GM19438 (cell line): ENCODE measurements around the gene GMCL2.
"Not testable (repeated sequence)": the region's sequence is repeated elsewhere in the genome, so short reads cannot be mapped to it uniquely, and the experiment has no call there.

Experiments used
- ATAC-seq: cut with Tn5 transposase; IDR thresholded peaks from one replicate; pipeline ENCODE4 v1.9.1; 2021; ENCODE audit warnings: low read depth; ENCODE audit not compliant: unreplicated experiment

GMCL2 gene, protein sequence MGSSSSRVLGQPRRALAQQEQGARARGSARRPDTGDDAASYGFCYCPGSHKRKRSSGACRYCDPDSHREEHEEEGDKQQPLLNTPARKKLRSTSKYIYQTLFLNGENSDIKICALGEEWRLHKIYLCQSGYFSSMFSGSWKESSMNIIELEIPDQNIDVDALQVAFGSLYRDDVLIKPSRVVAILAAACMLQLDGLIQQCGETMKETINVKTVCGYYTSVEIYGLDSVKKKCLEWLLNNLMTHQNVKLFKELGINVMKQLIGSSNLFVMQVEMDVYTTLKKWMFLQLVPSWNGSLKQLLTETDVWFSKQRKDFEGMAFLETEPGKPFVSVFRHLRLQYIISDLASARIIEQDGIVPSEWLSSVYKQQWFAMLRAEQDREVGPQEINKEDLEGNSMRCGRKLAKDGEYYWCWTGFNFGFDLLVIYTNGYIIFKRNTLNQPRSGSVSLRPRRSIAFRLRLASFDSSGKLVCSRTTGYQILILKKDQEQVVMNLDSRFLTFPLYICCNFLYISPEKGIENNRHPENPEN

DNA sequence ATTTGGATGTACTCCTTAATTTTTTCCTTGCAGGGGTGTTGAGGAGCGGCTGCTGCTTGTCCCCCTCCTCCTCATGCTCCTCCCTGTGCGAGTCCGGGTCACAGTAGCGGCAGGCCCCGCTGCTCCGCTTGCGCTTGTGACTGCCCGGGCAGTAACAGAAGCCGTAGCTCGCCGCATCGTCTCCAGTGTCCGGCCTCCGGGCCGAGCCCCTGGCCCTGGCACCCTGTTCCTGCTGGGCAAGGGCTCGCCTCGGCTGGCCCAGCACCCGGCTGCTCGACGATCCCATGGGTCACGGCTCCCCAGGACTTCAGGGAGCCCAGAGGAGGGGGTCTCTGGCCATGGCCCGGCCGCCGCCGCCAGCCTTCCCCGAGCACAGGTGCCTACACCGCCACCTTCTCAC lies at the start of gene GMCL2:
TSS of gene GMCL2 (minus strand) at position 358 of the 400 bp plus-strand sequence. CDS start at position 286, 72 bp downstream.
- ATAC-seq, result no peak

DNA sequence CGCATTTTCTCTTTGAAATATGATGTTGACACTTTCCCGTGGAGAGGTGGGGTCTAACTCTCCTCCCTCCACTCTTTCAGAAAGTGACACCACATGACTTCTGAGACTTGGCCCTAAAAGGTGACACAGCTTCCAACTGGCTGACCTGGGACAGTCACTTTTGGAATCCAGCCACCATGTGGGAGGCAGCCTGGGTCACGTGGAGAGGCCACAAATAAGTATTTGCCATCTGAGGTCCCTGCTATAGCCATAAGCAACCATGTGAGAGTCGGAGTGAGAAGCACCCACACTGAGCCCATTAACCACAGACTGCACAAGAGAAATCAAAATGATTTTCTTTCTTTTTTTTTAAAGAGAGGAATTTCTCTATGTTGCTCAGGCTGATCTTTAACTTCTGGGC lies 49.5 kb upstream of the GMCL2 start:
- no peak for ATAC-seq

DNA sequence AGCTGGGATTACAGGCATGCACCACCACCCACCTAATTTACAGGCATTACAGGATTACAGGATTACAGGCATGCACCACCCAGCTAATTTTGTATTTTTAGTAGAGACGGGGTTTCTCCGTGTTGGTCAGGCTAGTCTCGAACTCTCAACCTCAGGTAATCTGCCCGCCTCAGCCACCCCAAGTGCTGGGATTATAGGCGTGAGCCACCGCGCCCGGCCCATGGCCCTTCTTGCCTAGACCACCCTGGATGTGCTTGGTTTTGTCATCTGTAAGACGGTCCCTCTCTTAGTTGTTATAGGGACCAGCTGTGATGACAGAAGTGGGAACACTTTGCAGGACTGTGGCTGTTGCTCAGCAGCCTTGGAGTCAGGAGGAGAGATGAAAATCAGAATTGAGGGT lies 49.0 kb upstream of the GMCL2 start:
- no peak for ATAC-seq

DNA sequence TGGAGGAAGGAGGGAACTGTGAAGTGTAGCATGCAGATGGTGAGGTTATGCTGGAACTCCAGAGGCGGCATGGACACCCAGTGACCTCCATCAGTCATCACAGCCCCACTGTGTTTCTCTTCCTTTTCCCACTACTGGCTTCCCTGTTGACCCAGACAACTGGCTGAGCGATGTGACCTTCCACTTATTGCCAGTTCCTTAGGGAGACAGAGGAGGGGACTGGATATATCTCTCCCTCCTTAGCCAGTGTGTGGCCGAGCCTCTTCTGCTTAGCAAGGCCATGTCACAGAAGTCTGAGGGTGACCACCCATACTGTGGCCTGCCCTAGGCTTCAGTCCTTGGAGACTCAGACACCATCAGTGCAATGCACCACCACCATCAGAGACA lies 48.4 kb upstream of the GMCL2 start:
- ATAC-seq, result no peak

DNA sequence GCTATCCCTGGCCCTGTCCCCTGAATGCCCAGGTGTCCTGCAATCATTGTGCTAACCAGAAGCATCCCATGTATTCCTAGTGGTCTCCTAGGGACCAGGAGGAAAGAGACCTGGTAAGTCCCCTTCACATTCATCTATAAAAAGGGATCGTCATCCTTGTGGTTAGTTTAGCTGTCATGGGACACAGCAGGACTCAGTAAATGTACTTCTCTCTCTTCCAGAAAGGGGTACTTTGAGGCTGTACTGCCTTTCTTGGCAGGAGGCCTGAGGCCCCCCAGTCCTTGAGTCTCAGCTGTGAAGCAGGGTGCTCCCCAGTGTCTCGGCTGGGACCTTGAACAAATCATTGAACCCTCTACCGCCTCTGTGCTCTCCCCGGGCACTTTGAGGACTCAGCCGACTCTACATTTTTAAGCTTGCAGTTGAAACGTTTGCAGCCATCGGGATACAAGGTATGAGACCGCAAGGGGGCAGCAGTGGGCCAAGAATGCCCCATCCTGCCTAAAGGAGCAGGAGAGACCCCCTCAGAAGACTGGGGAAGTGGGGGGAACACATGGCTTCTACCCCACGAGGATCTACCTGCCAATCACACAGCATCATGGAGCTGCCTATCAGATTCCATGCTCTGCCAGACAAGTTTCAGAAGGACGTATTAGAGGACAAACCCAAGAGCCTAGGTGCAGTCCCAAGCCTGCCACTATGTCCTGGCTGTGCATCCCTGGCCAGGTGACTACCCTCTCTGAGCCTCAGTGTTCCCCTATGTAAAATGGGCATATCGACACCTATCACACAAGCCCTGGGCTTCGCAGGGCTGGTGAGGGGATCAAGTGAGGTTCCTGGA lies 47.8 kb upstream of the GMCL2 start:
- no peak for ATAC-seq

DNA sequence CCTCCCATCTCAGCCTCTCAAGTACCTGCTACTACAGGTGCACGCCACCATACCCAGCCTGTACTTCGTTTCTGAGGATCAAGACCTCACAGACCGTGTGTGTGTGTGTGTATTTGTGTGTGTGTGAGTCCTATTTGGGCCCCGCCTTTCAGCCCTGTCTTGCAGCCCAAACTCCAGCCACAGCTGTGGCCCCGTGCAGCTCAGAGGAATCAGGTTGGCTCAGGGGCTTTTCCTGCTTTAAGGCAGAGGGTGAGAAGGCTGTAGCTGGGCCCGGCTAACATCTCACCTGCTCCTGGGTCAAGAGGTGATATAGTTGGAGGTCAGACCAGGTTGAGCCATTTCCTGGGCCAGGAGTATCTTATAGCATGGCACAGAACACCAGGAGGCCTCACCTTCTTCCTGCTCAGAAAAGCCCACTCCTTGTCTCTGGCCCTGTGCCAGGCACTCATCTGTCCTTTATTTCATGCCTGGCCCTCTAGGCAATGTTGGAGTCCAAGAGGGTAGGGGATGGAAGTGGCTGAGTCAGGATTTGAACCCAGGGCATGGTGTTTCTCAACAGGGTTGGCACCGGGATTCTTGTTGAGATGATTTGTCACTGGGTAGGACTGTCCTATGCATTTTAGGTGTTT lies 47.1 kb upstream of the GMCL2 start:
- ATAC-seq, result no peak

DNA sequence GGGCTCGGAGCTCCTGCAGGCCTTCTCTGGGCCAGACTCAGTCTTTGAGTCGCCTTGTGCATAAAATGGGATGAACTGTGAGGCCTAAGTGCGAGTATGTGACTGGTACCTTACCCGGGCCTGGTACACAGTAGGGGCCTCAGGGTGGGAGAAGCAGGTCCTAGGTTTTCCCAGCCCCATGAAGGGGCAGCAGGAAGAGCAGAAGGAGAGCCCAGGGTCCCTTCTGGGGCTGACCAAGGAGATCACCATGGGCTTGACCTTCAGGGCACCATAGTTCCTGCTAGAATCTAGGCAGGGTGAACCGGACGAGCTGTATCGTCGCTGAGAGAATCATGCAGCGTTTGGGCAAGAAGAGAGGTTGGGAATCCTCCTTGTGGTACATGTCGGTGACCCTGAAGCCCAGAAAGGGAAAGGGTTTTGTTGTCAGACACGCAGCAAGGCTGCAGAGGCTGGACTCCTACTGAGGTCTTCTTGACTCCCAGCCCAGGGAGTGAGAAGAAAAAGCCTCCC lies 45.8 kb upstream of the GMCL2 start:
- ATAC-seq, result peak; percentile 26

DNA sequence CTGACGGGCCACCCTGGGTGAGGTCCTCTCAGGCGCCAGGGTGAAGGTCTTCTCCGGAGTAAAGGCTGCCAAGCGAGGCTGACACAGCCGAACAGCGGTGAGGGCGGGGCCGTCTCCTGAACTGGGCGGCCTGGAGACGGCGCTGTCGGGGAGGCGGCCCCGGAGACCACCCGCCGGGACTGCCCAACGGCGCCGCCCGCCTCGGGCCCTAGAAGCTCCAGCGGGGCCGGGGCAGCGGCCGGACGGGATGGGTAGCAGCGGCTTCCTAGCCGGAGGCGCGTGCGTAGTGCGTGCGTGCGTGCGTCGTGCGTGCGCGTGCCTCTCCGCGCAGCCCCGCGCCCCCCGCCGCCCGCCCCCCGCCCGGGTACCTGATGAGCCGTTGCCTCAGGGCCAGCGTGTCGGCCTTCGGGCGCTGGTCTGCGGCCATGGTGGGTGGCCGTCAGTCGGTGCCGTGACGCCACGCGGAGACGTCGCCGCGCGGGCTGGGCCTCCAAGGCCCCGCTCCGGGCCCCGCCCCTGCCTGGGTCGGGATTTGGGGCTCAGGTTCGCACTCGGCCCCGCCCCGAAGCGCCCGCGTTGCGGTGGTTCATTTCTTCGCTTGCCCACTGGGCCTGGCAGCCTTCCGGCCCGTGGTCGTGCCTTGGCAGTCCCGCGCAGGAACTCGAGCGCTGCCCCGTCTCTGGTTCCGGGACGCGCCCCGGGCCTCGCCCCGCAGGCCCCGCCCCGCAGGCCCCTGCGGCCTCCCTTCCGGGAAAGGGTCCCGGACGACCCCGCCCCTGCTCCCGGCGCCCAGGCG lies 45.2 kb upstream of the GMCL2 start, which contains the start of gene PHYKPL:
TSS of gene PHYKPL (minus strand) at position 679 of the 796 bp plus-strand sequence. CDS start at position 427, 252 bp downstream.
- peak; percentile 70 for ATAC-seq

DNA sequence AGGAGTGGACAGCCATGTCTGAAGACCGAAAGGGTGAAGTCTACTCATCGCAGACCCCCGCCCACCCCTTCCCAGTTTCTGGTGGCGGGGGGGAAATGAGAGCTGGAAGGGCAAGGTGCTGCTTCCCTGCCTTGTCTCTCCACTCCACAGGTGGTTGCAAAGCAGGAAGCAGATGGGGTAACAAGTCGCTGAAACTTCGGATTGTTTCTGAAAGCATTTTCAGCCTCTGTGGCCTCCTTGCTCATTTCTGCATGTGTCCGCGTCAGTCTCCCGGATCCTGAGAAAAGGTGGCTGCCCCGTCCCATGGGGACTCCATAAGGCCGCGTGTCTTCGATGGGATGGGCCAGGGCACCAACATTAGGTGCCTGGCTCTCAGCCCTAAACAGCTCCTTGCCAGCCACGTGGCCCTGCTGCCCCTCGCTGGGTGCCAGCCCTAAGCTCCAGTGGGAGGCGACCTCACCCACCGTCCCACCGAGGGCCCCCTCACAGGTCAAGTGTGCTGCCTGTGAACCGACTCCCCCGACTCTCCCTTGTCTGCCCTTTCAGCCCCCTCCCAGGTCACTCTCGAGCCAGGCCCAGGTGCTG lies 44.5 kb upstream of the GMCL2 start:
- ATAC-seq, result no peak

DNA sequence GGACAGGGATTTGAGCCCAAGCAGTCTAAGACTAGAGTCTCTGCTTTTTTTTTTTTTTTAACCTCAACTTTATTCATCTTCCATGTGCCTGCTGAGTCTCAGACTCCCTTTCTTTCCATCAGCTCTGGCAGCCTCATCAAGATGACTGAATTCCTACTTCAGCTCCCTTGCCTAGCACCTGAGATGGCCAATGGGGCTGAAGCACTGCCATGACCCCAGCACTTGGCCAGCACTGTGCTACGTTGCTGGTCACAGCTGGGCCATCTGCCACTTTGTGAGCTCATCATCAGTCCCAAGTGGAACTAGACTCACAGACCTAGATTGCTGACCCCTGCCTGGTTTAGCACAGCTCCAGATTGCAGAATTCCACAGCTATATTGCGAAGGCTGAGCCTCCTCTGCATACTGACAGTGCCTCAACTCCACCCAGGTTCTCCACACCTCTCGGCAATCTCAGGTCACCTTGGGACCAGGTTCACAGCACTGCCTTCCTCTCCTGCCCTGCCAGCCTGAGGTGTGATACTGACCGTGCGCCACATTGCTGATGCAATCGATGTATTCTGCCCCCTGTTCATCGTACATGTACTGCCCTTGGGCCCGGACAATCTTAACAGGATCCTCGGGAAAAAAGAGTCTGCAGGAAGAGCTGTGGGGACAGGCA lies 43.8 kb upstream of the GMCL2 start:
- no peak for ATAC-seq

DNA sequence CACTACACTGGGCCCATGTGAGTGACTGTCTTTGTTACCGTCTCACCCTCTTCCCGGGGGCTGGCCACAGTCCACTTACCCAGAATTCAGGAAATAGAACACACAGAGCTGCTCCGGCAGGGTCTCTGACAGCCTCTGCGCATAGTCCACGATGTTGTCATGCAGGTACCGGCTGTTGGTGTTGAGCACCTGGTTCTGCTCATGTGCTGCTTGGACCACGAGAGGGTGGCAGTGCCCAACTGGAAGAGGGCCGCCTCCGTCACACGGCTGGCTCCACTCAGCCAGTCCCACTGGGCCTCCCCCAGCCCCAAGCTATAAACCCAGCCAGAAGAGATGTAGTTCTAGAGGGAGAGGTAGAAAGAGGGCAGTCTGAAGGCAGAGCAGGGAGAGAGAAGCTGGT lies 42.7 kb upstream of the GMCL2 start:
- ATAC-seq, result no peak

DNA sequence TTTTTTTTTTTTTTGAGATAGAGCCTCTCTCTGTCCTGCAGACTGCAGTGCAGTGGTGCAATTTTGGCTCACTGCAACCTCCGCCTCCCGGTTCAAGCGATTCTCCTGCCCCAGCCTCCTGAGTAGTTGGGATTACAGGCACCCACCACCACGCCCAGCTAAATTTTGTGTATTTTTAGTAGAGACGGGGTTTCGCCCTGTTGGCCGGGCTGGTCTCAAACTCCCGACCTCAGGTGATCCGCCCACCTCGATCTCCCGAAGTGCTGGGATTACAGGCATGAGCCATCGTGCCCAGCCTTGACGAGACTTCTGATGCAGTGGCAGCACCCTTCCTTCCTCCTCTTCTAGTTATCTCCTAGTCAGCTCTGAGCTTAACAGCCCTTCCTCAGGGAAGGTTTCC lies 41.9 kb upstream of the GMCL2 start:
- not testable (repeated sequence) for ATAC-seq

DNA sequence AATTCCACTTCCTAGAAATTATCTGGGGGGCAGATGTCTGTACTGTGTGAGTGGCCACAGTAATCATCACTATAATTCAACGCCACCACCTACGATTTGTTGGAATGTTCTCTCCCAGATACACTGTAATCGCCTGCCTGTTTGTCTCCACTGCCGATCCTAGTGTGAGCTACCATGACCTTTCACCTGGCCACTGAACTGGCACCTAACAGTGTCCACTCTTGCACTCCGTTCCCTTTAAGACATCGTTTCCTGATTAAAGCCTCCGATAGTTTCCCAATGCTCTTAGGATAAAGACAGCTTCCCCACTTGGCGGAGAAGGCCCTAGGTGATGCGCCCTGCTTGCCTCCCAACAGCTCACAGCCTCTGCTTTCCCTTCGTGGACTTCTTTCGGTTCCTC lies 41.4 kb upstream of the GMCL2 start:
- ATAC-seq, result no peak

DNA sequence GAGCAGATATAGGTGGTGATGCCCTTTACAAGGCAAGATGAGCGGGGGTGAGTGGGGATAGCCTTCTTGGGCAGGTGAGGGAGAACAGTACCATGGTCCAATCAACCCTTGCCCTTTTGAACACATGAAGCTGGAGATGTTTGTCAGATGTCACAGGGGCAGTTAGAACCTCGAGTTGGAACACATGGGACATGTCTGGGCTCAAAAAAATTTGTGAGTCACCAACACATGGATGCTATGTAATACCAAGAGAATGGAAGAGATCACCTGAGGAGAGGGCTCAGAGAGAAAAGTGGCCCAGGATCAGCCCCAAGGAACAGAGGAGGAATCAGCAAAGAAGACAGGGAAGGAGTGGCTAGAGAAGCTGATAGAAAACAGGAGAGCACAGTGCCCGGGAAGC lies 40.8 kb upstream of the GMCL2 start:
- no peak for ATAC-seq

DNA sequence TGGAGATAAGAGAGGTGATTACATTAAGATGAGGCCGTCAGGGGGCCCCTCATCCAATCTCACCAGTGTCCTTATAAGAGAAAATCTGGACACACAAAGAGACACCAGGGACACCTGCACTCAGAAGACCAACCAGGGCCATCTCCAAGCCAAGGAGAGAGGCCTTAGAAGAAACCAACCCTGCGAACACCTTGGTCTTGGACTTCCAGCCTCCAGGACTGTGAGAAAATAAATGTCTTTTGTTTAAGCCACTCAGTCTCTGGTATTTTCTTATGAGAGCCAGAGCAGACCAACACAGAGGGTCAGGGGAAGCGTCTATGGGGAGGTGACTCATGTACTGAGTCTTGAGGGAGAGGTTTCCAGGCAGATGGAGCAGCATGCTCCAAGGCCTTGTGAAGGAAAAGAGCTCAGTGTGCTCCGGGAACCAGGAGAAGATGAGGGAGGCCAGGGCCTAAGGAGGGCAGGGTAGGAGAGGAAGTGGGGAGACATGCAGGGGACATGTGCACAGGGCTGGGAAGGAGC lies 40.0 kb upstream of the GMCL2 start:
- ATAC-seq, result no peak

DNA sequence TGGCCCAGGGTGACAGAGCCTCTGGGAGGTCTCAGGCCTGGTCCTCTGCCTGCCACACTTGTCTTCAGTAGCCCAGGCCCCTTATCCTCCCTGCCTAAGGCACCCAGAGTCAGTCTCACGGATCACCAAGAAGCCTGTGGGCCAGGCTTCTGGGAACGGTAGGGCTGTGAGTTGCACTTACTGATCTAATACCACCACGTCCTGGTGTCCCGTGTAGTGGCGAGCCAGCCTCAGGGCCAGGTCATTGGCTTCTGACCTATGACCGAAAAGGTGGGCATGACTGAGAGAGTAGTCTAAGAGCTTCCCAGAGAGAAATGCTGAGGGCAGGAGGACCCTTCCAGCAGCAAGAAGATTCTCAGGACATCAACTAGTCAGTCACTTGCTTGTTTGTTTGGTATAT lies 38.0 kb upstream of the GMCL2 start:
- no peak for ATAC-seq

DNA sequence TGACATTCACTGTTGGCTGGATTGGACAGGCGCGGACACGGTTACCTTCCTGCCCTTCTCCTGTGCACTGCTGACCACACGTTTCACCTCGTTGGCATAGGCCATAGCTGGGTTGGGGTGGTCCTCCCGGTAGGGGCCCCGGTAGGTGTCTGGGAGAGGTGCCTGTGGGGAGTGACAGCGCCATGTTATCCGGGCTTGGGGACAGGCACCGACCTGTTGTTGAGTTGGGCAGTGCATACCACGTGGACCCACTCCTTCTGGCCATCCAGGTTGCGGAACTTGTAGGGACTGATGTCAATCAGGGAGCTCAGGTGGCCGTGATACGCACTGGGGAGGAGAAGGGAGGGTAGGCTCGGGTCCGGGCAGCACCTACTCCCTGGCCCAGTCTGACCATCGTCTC lies 37.2 kb upstream of the GMCL2 start:
- no peak for ATAC-seq

DNA sequence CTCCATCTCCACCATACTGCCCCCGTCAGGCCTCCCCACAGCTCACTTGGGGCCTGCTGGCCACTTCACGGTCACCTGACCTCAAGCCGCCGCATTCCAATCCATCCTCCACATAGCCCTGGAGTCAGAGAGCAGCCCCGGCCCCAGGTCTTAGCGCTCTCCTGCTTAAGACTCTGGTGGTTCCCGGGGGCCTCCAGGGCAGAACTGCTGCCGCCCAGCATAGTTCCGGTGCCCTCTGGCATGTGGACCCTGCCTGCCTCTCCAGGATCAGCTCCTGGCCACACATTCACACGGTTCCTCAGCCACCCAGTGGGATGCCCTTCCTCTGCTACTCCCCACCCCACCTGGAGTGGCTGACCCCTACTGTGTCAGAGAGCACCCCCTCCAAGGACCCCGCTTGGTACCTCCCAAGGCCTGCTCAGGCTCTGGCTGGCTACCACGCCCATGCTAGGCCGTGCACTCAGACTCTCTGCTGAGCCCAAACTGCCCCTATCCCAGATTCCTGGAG lies 36.7 kb upstream of the GMCL2 start:
- no peak for ATAC-seq
